Mucosa of stomach (tissue), 1 donor: ENCODE measurements around the gene PALD1.

Experiments used
- H3K27me3 ChIP-seq: one replicate; pipeline ENCODE4 v1.7.0; 2013; ENCODE audit warnings: mild to moderate bottlenecking, low read length; ENCODE audit not compliant: control insufficient read depth, insufficient read depth
- H3K36me3 ChIP-seq: one replicate; pipeline ENCODE4 v1.7.0; 2013; ENCODE audit warnings: low read length; ENCODE audit not compliant: control insufficient read depth, insufficient read depth
- H3K4me1 ChIP-seq: one replicate; pipeline ENCODE4 v1.7.0; 2013; ENCODE audit warnings: mild to moderate bottlenecking, low read length; ENCODE audit not compliant: control insufficient read depth, insufficient read depth
- H3K4me3 ChIP-seq: one replicate; pipeline ENCODE4 v1.7.0; 2013; ENCODE audit warnings: low read length
- H3K9ac ChIP-seq: one replicate; pipeline ENCODE4 v1.7.0; 2013; ENCODE audit warnings: mild to moderate bottlenecking, low read length, moderate library complexity
- H3K9me3 ChIP-seq: one replicate; pipeline ENCODE4 v1.7.0; 2013; ENCODE audit warnings: mild to moderate bottlenecking, low read length, moderate library complexity; ENCODE audit not compliant: control insufficient read depth
- donor health status: Pancreatic carcinoma.

Gene PALD1

GRCh38 chr10:70478191-70479164 lies at the start of gene PALD1:
Gene PALD1 (plus strand): TSS chr10:70478767. CDS start chr10:70525952, 47,185 bp downstream.
- peak within 1 kb of the TSS; percentile 43 for H3K9ac ChIP-seq

GRCh38 chr10:70430493-70431445 lies 47.8 kb upstream of the PALD1 start:
- H3K9ac ChIP-seq = peak overlapping the region; percentile 16

More at GRCh38 chr10:70478191-70479164, at the start of gene PALD1:
- H3K36me3 ChIP-seq = no peaks in the 10 kb centered on the region
- no peaks in the 10 kb centered on the region for H3K9me3 ChIP-seq
- H3K4me1 ChIP-seq = peaks cover 23% of the 10 kb centered on the region
- H3K4me3 ChIP-seq = peak within 1 kb of the TSS; percentile 31
- peaks cover 39% of the 10 kb centered on the region for H3K27me3 ChIP-seq

GRCh38 chr10:70432101-70432500 lies 46.5 kb upstream of the PALD1 start:
- Histone ChIP-seq H3K36me3 (peaks cover 4% of the 10 kb centered on the region), H3K9me3 (no peaks in the 10 kb centered on the region), H3K4me1 (peaks cover 26% of the 10 kb centered on the region), H3K9ac (no peak overlapping the region), H3K4me3 (no peak overlapping the region), H3K27me3 (no peaks in the 10 kb centered on the region)

More at GRCh38 chr10:70430493-70431445, 47.8 kb upstream of the PALD1 start:
- no peak overlapping the region for H3K4me3 ChIP-seq
- H3K9me3 ChIP-seq = no peaks in the 10 kb centered on the region
- peaks cover 4% of the 10 kb centered on the region for H3K36me3 ChIP-seq
- peaks cover 26% of the 10 kb centered on the region for H3K4me1 ChIP-seq
- H3K27me3 ChIP-seq = no peaks in the 10 kb centered on the region

GRCh38 chr10:70432561-70433263 lies 45.9 kb upstream of the PALD1 start:
- Histone ChIP-seq H3K27me3 (peaks cover 3% of the 10 kb centered on the region), H3K4me3 (no peak overlapping the region), H3K9me3 (no peaks in the 10 kb centered on the region), H3K4me1 (peaks cover 26% of the 10 kb centered on the region), H3K9ac (no peak overlapping the region), H3K36me3 (peaks cover 4% of the 10 kb centered on the region)

- peaks cover 10% of the 10 kb centered on the region for H3K27me3 ChIP-seq
- H3K4me1 ChIP-seq = peaks cover 26% of the 10 kb centered on the region
- no peak overlapping the region for H3K9ac ChIP-seq
- H3K36me3 ChIP-seq = peaks cover 4% of the 10 kb centered on the region
- H3K9me3 ChIP-seq = no peaks in the 10 kb centered on the region
- no peak overlapping the region for H3K4me3 ChIP-seq
Observed at GRCh38 chr10:70433581-70434280, 44.8 kb upstream of the PALD1 start.

GRCh38 chr10:70435241-70436085 lies 43.1 kb upstream of the PALD1 start:
- H3K36me3 ChIP-seq = peaks cover 4% of the 10 kb centered on the region
- no peak overlapping the region for H3K4me3 ChIP-seq
- peaks cover 21% of the 10 kb centered on the region for H3K4me1 ChIP-seq
- H3K27me3 ChIP-seq = peaks cover 27% of the 10 kb centered on the region
- no peaks in the 10 kb centered on the region for H3K9me3 ChIP-seq
- no peak overlapping the region for H3K9ac ChIP-seq

- Histone ChIP-seq H3K9ac (no peak overlapping the region), H3K4me3 (no peak overlapping the region), H3K4me1 (peaks cover 13% of the 10 kb centered on the region), H3K9me3 (no peaks in the 10 kb centered on the region), H3K27me3 (peaks cover 49% of the 10 kb centered on the region), H3K36me3 (no peaks in the 10 kb centered on the region)
Observed at GRCh38 chr10:70437721-70438120, 40.8 kb upstream of the PALD1 start.

GRCh38 chr10:70440296-70441160 lies 38.0 kb upstream of the PALD1 start:
- H3K4me3 ChIP-seq = no peak overlapping the region
- H3K9me3 ChIP-seq = no peaks in the 10 kb centered on the region
- no peak overlapping the region for H3K9ac ChIP-seq
- H3K27me3 ChIP-seq = peaks cover 64% of the 10 kb centered on the region
- no peaks in the 10 kb centered on the region for H3K36me3 ChIP-seq
- peaks cover 11% of the 10 kb centered on the region for H3K4me1 ChIP-seq

- H3K36me3 ChIP-seq = no peaks in the 10 kb centered on the region
- no peak within 1 kb of the TSS for H3K4me3 ChIP-seq
- peaks cover 64% of the 10 kb centered on the region for H3K27me3 ChIP-seq
- H3K9me3 ChIP-seq = no peaks in the 10 kb centered on the region
- no peak within 1 kb of the TSS for H3K9ac ChIP-seq
- H3K4me1 ChIP-seq = peaks cover 11% of the 10 kb centered on the region
Observed at GRCh38 chr10:70441161-70441894, 37.2 kb upstream of the PALD1 start, which contains the start of gene NODAL. Gene NODAL (minus strand): TSS chr10:70441681. CDS start chr10:70441667, 14 bp downstream.
